Left cardiac atrium (tissue), 4 donors: Measurements from ENCODE around the gene KCTD1. TPM values are rescaled to one million over a fixed set of nuclear protein-coding genes. Genes with fewer than 3 reads are reported as not detected.

Experiments used
- ATAC-seq, 2 donors: fragments of 200-7000 bp; cut with Tn5 transposase; one replicate each; pipeline ENCODE4 v1.9.1; 2020; ENCODE audit warnings: mild to moderate bottlenecking in 2 of 2, moderate library complexity in 2 of 2
- DNase-seq: peaks from one replicate; pipeline ENCODE4 v3.0.0-alpha.2; 2020
- intact Hi-C, 2 donors: fragments of 100-400 bp; cut with DNase I; formaldehyde crosslinking; loops; one replicate each; pipeline versions ENCODE4 v1.14.1 to v1.15.1; 2022 to 2023
- total RNA-seq, 2 donors: library from RNA; stranded (reverse); fragmentation: NEBNext Ultra II Directional; extraction: Animal tissue kit (Norgen Biotek cat#: 25700); gene quantifications; one replicate each; pipeline ENCODE4 v1.2.1, GENCODE V29; 2021
- donor health status: DM: no; HTN: yes; CAD: no.
- donor health status: DM: no; HTN: yes; CAD: no; lungs with severe emphysema.
- donor health status: DM: yes; HTN: yes; CAD: no.
- donor health status: Dilated cardiomyopathy.

Gene KCTD1
- total RNA-seq, 2 donors from 2014 or later, result 35.6 to 42.2 TPM

DNA sequence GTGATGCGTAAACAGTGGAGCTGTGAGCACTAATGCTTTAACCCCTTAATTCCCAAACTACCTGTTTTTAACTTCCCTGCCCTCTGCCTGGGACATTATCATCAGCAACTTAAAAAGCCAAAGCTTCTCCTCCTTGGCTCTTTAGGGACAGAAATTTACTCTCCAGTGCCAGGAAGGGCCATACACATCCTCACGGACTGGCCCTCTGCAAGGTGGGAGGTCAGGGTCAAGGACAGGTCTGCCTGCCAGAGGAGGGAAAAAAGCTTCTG is 21.5 kb downstream of the KCTD1 start:
- intact Hi-C loops, result no loop called here
- ATAC-seq (no peak), DNase-seq (no peak)

DNA sequence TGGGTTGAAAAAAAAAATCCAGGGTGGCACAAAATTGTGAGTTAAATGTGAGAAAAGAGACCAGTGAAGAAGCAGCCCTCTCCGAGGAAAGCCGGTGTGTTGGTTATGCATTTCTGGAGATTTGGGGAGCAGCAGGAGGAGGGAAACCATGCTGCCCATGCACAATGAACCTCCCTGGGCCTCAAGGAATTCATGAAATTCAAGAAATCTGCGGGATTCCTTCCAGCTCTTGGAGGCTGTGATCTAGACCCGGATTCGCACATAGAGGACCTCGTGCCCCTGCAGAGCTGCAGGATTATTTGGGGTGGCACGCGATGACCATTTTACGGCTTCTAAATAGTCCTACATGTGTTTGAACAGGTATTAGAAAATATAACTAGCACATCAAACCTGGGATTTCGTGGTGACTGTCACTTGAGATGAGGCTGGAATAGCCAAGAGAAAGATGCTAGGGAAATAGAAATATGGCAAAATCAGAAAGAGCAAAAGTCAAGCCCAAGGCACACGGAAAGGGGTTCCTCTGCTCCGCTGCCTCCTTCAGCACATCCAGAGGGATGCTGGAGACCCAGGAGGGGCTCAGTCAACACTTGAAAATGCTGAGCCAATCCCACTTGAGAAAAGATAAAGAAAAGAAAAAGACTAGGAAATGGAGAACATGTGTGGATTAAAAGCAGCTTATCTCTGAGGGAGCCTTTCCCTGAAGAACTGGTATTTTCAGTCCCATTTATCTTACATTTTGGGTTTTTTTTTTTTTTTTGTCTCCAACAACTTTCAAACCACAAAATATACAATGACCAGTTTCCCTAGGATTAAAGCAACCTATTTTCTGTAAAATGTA is 22.0 kb downstream of the KCTD1 start:
- intact Hi-C loops, result no loop called here
- DNase-seq, result no peak
- no peak for ATAC-seq

DNA sequence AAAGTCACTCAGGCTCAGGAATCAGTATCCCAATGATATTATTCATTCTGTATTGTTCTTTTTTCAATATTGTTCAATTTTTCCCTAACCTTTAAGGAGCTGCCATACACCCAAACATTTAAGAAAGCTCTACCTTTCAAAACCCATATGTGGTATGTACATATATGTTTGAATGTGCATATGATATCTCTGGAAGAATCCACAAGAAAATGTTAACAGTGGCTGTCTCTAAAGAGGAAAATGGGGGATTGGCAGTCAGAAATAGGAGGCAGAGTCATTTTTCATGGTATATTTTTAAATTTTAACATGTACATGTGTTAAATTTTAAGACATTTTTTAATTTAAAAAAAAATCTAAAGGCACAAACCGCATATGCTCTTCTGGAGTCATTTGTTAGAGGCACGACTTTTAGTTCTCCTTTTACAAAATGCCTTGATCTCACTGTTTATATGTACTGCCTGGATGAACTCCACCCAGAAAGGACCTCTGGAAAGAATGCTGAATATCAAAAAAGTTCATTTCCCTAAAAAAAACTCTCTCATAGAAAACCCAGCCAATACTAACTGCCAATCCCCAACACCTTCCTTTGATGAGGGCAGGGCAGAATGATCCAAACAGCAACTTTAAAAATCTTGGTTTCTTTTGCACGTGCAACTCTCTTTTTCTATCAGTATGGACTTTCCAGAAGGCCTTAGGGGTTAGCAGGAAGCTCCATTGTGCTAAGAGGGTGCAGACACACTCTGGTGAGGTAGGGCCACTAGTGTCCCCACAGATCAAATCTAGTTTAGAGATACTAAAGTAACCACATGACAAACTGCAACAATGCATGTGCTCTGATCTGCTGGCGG is 23.6 kb downstream of the KCTD1 start:
- DNase-seq, result no peak
- ATAC-seq, result no peak
- intact Hi-C loops, result no loop called here

DNA sequence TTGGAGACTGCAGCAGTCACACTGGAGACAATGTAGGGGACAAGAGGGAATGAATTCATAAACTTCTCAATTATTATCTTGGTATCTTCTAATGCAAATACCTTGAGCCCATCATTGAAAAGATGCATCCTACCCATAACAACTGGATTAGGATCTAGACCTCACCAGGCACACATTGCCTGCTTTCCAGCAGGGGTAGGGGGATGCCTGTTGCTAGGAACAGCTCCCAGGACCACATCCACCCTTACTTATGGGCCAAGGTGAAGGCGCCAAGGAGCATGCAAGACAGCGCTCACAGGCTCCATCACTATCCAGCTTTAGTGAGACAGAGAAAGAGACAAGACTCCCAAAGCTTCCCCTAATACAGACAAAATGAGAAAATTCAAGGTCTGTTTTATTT is 24.4 kb downstream of the KCTD1 start:
- intact Hi-C loops, result no loop called here
- DNase-seq (no peak), ATAC-seq (no peak)

DNA sequence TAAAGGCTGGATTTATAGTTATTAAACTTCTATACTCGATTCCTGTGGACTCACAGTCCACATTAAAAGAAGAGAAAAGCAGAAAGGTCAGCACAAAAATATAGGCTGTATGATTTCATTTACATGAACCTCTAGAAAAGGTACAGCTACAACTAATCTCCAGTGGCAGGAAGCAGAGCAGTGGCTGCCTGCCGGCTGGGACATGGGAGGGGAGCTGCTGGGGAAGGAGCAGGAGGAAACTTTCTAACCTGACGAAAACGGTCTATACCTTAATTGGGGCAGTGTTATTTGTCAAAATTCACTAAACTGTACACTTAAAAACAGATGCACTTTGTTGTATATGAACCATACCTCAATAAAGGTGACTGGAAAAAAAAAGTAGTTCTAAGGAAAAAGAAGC is 26.7 kb downstream of the KCTD1 start:
- peak in 1 of 2 donors; percentile 17 for ATAC-seq
- no peak for DNase-seq
- intact Hi-C loops, result no loop called here

DNA sequence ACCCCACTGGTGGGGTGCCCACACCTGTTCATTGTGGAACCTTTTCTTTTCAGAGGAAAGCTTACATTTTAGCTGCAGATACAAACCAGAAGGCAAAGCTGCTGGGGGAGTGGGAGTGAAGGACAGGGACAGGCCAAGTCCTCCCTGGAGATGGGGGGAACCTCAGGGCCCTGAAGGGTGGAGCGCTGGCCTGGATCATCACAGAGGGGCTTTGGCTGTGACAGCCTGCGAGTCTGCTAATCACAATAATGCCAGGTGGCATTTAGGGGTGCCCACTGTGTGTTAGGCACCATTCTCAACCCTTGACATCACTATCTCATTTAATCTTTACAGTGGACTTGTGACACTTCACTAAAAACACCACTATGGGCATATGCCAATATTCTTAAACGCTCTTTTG is 27.4 kb downstream of the KCTD1 start:
- intact Hi-C loops, result no loop called here
- ATAC-seq (no peak), DNase-seq (no peak)

DNA sequence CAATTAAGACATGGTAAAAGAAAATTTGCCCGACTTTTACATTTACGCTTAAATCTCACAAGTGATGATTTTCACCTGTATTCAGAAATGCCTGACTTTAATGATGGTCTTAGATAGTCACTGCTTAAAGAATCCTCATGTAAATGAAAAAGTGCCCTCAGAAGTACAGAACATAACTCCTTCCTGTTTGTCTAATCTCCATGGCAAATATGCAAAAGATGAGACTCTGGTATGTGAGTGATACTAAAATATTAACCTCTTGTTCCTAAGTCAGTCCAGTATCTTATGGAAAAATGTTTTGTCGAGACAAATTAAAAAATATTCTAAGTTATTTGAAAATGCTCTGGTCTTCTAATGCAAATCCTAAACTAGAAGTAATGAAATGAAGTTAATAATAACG is 29.2 kb downstream of the KCTD1 start:
- DNase-seq (no peak), ATAC-seq (no peak)
- intact Hi-C loops, result no loop called here

DNA sequence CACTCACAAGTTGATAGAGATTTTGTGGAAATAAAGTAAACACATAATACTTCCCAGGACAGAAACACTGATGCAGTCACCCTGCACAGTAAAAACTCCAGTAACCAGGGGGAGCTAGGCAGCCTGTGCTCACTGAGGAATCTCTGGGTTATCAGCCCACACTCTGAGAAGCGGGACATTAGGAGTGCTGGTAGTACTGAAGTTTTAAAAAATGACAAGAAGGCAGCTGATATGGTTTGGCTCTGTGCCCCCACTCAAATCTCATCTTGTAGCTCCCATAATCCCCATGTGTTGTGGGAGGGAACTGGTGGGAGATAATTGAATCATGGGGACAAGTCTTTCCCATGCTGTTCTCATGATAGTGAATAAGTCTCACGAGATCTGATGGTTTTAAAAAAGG is 31.4 kb downstream of the KCTD1 start:
- ATAC-seq, result peak; percentile 56 to 70
- intact Hi-C loops, result no loop called here

DNA sequence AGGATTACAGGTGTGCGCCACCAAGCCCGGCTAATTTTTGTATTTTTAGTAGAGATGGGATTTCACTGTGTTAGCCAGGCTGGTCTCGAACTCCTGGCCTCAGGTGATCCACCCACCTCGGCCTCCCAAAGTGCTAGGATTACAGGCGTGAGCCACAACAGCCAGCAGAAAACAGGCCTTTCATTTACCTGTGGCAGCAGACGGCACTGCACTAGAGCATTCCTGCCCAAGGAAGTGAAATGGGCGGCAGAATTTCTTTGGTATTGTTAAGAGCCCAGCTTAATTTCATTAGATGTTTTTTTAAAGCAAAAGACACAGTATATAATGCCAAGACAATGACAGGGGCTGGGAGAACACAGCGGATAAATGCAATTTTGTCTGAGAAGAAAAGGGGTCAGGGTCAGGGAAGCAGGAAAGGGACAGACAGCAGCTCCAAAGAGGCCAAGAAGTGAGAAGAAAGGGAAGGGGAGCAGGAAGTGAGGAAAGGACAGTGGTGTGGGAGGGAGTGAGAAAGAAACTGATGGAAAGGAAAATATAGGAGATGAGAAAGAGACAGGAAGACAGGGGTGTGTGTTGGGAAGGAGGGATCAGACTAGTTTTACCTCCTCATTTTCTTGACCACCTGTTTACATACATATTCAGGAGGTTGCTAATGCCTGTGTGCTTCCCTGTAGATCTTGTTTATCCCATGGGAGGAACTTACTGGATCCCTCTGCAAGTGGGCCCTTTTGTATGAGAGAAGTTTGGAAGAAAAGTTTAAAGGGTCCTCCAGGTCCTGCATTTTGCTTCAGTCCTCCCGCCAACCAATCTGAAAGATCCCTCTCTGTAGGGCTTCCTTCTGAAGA is 32.5 kb downstream of the KCTD1 start:
- intact Hi-C loops, result no loop called here
- ATAC-seq, result no peak

More for the DNA sequence above, 31.4 kb downstream of the KCTD1 start:
- no peak for DNase-seq

DNA sequence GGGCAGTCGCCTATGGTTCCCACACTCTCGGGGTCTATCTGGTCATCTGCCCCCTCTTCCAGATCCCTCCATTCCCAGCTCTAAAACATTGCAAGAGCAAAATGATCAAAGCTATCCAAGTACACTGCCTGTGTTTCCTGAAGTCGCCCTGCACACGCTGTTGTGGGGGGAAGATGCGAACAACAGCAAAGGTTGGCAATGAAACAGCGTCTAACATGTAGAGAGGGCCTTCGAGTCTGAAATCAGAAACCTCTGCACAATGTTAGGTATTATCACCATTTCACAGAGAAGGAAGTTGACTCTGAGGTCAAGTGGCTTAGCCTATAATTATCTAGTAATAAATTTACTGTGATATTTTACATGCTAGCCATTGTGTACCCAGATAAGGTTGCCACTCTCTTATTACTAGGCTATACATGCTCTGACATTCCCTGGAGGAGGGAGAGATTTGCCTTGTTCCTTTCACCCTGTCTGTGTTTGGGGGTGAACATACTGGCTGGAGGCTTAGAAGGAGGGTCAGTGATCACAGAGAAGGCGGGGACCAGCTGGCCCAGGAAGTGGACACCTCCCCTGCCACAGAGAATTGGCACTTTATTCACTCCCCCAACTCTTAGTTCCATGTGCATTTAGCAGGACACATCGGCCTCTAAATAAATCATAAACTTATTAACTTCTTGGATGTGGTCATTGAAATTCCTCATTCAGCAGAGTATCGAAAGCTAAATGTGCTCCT is 36.8 kb downstream of the KCTD1 start:
- peak; percentile 17 to 30 for ATAC-seq
- DNase-seq, result no peak
- intact Hi-C loops, result no loop called here

More for the DNA sequence above, 32.5 kb downstream of the KCTD1 start:
- DNase-seq, result no peak

DNA sequence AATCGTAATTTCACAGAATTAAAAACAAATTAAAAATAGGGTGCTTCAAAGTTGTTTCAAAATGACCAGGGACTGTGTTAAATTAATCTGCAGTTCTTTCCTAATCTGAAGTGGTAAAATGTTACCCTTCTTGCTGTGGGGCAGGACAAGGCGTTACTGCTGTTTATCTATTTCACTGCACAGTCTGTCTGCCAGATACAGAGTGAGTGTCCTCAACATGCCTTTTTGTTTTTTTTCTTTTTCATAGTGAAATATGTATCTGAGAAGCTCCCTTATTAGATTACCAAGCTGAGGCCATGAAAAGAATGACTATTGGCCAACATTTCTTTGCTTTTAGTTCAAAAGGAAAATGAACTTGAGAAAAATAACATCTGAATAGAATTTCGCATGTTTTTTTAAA is 38.0 kb downstream of the KCTD1 start:
- no peak for DNase-seq
- ATAC-seq, result peak; percentile 72 to 82
- intact Hi-C loops, result no loop called here

DNA sequence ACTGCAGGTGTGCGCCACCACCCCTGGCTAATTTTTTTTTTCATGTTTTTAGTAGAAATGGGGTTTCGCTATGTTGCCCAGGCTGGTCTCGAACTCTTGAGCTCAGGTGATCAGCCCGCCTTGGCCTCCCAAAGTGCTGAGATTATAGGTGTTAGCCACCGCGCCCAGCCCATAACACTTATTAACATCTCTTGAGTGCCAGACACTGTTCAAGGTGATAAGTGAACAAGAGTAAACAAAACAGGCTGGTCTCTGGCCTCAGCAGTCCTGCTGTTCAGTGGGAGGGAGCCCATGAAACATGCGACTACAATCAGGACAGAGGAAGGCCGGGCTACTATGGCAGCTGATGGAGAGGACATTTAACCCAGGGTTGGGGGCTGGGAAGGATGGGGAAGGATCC is 42.3 kb downstream of the KCTD1 start:
- intact Hi-C loops, result loop anchor here in 1 of 2 donors (5.0 kb wide), 1 partner anchor 41 kb away; the partner anchor contains the start of gene KCTD1
- no peak for DNase-seq
- no peak for ATAC-seq

DNA sequence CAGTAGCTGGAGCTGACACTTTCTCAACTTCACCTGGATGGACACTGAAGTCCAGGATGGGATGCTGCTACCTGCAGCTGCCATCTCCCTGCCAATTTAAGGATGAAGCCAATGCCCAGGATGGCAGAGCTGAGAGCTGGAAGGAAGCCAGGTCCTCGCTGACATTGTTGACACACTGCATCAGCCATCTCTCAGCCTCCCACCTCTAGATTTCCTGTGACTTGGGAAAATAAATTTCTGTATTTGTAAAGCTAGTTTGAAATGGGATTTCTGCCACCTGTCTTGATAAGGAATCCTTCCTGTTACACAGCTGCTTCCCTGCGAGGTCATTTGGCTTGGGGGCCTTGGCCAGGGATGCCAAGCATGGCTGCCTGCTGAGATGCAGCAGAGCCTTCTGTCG is 43.5 kb downstream of the KCTD1 start:
- ATAC-seq, result peak in 1 of 2 donors; percentile 18
- intact Hi-C loops, result loop anchor here in 1 of 2 donors (5.0 kb wide), 1 partner anchor 42 kb away; the partner anchor contains the start of gene KCTD1
- DNase-seq, result no peak

DNA sequence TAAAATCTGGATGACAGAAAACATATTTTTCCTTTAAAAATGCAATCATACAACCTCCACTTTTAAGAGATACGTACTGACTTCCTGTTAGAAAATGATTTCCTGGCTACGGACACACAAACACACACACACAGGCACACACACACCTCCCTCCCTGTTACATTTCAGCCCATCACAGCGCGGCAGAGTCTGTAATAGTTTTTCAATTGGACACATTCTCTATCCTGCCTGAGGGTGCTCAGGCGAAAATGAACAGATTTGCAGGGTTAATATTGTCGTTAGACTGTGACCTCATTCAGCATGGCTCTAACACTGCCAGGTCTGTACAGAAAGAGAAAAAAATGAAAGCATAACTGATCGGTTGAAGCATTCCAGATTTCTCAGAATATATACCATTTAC is 45.0 kb downstream of the KCTD1 start:
- intact Hi-C loops, result no loop called here
- DNase-seq, result no peak
- ATAC-seq, result peak in 1 of 2 donors; percentile 31

DNA sequence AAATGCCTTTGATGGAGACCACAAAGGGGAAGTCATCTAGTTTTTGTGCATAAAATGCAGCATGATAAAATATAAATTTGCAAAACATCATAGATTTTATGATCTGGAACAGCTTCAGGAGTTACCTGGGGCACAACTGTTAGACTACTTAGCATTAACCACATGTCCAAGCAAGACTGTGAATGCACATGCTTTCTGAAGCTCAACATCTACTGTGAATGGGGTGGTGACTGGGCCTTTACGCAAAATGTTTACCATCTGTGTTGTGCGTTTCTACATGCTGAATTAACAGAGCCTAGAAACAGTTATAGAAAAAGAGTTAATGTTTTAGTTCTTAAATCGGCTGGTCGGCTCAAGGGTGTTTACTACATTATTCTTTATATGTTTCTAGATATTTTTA is 45.5 kb downstream of the KCTD1 start:
- intact Hi-C loops, result no loop called here
- ATAC-seq, result no peak

DNA sequence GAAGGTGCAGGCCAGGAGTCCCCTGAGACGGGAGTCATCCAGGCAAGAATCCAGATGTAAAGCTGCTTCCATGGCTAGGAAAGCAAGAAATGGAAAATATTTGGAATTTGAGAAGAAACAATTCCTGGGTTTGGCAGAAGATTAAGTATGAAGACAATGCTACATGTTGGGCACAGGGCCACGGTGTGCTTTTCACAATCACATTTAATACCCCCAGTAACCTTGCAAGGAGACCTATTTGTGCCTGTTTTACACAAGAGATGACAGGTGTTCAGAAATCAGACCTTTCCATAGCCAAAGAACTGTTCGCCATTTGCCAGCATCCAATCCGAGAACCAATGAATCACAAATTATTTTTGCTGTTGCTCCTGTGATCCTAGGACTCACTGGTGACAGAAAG is 50.5 kb downstream of the KCTD1 start:
- no peak for ATAC-seq
- intact Hi-C loops, result no loop called here
- no peak for DNase-seq

More for the DNA sequence above, 45.5 kb downstream of the KCTD1 start:
- no peak for DNase-seq

DNA sequence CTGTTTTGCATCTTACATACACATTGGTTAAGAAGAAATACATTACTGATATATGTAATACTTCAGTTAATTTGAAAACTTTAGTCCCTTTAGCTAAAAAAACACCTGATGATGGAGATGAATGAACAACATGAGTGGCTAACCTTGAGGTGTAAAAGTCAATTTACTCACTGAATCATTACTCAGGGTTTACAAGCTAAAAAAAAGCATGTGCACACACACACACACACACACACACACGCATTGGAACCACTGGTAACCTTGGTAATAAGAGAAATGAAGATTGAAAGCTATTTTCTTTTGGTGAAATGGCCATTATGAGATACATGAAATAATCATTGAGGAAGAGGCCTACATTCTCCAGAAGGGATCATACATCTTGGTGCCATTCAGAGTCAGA is 51.8 kb downstream of the KCTD1 start:
- intact Hi-C loops, result no loop called here
- DNase-seq (no peak), ATAC-seq (no peak)

DNA sequence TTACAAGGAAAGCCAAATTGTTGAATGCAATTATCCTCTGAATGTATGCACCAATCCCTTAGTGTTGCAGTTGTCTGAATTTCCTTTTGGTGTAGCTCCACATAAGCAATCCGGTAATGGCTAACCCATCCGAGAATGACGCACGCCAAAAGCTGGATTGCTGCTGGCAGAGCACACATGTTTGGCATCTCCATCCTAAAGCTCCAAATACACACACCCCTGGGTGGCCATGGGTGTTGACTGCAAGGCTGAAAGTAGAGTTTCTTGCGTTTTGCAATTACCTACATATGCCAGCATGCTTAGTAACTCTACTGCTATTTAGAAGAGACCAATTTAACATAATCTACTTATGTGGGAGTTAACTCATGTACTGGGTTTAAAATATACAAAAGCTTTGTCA is 53.1 kb downstream of the KCTD1 start:
- ATAC-seq, result no peak
- no peak for DNase-seq
- intact Hi-C loops, result no loop called here

DNA sequence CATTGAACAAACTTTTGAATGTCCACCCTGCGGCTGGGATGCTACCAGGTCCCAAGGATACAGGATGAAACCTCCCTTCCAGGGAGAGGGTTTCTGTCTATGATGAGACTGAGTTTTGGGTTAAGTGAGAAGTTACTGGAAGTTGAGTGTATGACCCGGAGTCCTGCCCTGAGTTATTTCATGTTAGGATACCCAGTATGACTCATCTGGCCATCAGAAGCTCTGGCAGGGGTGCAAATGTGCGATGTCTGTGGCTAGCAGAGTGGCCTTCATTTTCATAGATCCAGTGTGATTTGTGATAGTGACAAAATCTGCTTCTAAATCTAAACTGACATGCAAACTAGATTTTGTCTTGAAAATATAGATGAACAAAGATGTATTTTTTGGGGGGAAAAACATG is 55.3 kb downstream of the KCTD1 start:
- intact Hi-C loops, result no loop called here
- ATAC-seq, result peak in 1 of 2 donors; percentile 29
- no peak for DNase-seq
